ENCODE data around the gene ZNF789. TPM values are rescaled to one million over a fixed set of nuclear protein-coding genes. Genes with fewer than 3 reads are reported as not detected.

ZNF789 gene
- total and polyA plus RNA-seq, 10 of the 15 experiments (the other 5 are each of a cell fraction or from before 2014, with no cell fraction given) = 5.6 to 44.6 (median 21.3) TPM

DNA sequence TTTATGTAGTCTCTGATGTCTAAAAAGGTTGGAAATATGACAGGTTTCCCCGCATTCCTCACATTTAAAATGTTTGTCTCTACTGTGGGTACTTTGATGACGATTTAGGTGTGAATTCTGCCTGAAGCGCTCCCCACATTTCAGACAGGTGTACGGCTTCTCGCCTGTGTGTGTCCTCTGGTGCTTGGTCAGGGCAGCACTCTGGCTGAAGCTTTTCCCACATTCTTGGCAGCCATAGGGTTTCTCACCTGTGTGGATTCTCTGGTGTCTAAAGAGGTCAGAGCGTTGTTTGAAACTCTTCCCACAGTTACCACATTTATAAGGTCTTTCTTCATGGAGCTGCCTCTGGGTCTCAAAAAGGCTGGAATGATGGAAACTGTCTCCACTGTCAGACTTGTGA, 21.1 kb downstream of the ZNF789 start (continued):
- TF ChIP-seq, protein P1, sequence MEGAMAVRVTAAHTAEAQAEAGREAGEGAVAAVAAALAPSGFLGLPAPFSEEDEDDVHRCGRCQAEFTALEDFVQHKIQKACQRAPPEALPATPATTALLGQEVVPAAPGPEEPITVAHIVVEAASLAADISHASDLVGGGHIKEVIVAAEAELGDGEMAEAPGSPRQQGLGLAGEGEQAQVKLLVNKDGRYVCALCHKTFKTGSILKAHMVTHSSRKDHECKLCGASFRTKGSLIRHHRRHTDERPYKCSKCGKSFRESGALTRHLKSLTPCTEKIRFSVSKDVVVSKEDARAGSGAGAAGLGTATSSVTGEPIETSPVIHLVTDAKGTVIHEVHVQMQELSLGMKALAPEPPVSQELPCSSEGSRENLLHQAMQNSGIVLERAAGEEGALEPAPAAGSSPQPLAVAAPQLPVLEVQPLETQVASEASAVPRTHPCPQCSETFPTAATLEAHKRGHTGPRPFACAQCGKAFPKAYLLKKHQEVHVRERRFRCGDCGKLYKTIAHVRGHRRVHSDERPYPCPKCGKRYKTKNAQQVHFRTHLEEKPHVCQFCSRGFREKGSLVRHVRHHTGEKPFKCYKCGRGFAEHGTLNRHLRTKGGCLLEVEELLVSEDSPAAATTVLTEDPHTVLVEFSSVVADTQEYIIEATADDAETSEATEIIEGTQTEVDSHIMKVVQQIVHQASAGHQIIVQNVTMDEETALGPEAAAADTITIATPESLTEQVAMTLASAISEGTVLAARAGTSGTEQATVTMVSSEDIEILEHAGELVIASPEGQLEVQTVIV (IDR thresholded peaks at IDR 0.05; ENCODE audit: borderline replicate concordance, partially characterized antibody) = no peak

DNA sequence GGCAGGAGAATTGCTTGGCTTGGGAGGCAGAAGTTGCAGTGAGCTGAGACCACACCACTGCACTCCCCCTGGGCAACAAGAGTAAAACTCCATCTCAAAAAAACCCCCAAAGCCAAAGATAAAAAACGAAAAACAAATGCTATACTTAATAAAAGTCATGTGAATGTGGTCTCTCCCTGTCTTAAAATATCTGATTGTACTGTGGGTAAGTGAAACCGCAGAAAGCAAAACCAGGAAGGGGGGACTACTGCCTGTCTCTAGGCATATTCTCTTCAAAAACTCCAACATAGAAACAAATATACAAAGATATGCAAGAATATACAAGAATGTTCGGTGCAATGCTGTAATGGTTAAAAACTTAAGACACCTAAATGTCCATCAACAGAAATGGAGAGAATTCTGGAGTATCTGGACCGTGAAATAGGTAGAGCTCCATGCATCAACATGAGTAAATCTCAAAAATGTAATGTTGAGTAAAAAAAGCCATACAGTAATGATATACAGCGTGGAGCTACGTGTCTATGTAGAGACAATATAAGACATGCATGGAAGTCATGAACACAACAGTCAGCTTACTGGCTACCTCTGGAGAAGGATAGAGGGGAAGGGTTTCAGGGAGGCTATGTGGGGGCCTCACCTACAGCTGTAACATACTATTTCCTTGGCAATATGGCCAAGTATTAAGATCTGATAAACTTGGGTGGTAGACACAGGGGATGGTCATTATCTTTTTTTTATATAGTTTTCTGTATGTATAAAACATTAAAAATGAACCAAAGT, 25.3 kb downstream of the ZNF789 start:
- RAD21 ChIA-PET (ENCODE audit: unreplicated experiment) = interaction anchor here (1.0 kb wide), 1 partner anchor 25 kb away, joined by 3 read pairs; no protein-coding TSS in a partner anchor
- no peaks in the 10 kb centered on the region for H3K4me1 ChIP-seq (ENCODE audit: control insufficient read depth, insufficient read depth, low read length)
- SMC1A ChIA-PET (ENCODE audit: uncharacterized antibody, unreplicated experiment) = interaction anchor here (0.9 to 1.2 kb wide), 2 partner anchors 10 to 109 kb away, joined by 3 read pairs; no protein-coding TSS in a partner anchor
- H3K27me3 ChIP-seq (replicated peaks in 1 of 2; ENCODE audit: control insufficient read depth in 2 of 2, insufficient read depth in 2 of 2, low read length in 1 of 2) = no peaks in the 10 kb centered on the region
- peaks cover 9 to 27% of the 10 kb centered on the region in 2 experiments for H3K36me3 ChIP-seq (ENCODE audit: control insufficient read depth in 2 of 2, insufficient read depth in 2 of 2, low read length in 1 of 2)
- no peak for FAIRE-seq
- no peak for DNase-seq (ENCODE audit: low read depth, low spot score)
- H2AFZ ChIP-seq (ENCODE audit: control insufficient read depth, low read depth, low read length) = no peak overlapping the region
- H3K79me2 ChIP-seq (ENCODE audit: control insufficient read depth, insufficient read depth, low read length) = peaks cover 50% of the 10 kb centered on the region
- H4K20me1 ChIP-seq (ENCODE audit: control insufficient read depth, insufficient read depth) = no peaks in the 10 kb centered on the region
- H3K9me3 ChIP-seq (replicated peaks; ENCODE audit: control insufficient read depth, insufficient read depth, low read length) = peaks cover 23% of the 10 kb centered on the region
- CTCF ChIA-PET = interaction anchor here (1.1 kb wide), 1 partner anchor 11 kb away, joined by 4 read pairs; no protein-coding TSS in a partner anchor
- peak overlapping the region; percentile 58 for H3K27ac ChIP-seq (ENCODE audit: control insufficient read depth, insufficient read depth)
- no peak for ATAC-seq
- peak overlapping the region; percentile 94; the same call in 1 of the 2 replicates for H3K9ac ChIP-seq (ENCODE audit: control insufficient read depth, insufficient read depth, low read length)
- BruUV-seq (replicated peaks) = no TSS peak
- WGBS (ENCODE audit: insufficient coverage, insufficient replicate concordance, low lambda C conversion rate, missing lambda C conversion rate) = 2% methylated on average over 6 of the region's 6 CpGs
- H3K4me3 ChIP-seq = peak overlapping the region; percentile 95
- POLR2A ChIA-PET = interaction anchor here (0.6 to 1.4 kb wide), 8 partner anchors 9 to 883 kb away, joined by 3 to 5 read pairs (median 4); partner anchors contain the start of genes BUD31 and PDAP1
- H3K4me2 ChIP-seq (ENCODE audit: control insufficient read depth, insufficient read depth) = peak overlapping the region; percentile 94
- in situ Hi-C loops (cut with MboI) = no loop called here
- intact Hi-C loops (cut with micrococcal nuclease; ENCODE audit: unreplicated experiment) = no loop called here
- TF ChIP-seq NFIC (IDR thresholded peaks at IDR 0.05; ENCODE audit: low read depth, low read length) = 0 out of 2 replicates have a peak, but pooled peaks have one; percentile 22
- TF ChIP-seq, protein P1 (IDR thresholded peaks at IDR 0.05; ENCODE audit: borderline replicate concordance, partially characterized antibody) = no peak
- TF ChIP-seq RELA (IDR thresholded peaks at IDR 0.05; ENCODE audit: borderline replicate concordance, partially characterized antibody) = no peak
- TF ChIP-seq, protein P2, sequence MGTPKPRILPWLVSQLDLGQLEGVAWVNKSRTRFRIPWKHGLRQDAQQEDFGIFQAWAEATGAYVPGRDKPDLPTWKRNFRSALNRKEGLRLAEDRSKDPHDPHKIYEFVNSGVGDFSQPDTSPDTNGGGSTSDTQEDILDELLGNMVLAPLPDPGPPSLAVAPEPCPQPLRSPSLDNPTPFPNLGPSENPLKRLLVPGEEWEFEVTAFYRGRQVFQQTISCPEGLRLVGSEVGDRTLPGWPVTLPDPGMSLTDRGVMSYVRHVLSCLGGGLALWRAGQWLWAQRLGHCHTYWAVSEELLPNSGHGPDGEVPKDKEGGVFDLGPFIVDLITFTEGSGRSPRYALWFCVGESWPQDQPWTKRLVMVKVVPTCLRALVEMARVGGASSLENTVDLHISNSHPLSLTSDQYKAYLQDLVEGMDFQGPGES (IDR thresholded peaks at IDR 0.05) = no peak
- TF ChIP-seq BHLHE40 (IDR thresholded peaks at IDR 0.05; ENCODE audit: borderline replicate concordance in 1 of 2, low read depth in 2 of 2, low read length in 1 of 2) = peak in 1 of 2 experiments; percentile 39; a peak in 1 of 4 replicates
- TF ChIP-seq, protein P3, sequence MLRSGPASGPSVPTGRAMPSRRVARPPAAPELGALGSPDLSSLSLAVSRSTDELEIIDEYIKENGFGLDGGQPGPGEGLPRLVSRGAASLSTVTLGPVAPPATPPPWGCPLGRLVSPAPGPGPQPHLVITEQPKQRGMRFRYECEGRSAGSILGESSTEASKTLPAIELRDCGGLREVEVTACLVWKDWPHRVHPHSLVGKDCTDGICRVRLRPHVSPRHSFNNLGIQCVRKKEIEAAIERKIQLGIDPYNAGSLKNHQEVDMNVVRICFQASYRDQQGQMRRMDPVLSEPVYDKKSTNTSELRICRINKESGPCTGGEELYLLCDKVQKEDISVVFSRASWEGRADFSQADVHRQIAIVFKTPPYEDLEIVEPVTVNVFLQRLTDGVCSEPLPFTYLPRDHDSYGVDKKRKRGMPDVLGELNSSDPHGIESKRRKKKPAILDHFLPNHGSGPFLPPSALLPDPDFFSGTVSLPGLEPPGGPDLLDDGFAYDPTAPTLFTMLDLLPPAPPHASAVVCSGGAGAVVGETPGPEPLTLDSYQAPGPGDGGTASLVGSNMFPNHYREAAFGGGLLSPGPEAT (IDR thresholded peaks at IDR 0.05; ENCODE audit: low read depth) = 0 out of 2 replicates have a peak, but pooled peaks have one; percentile 34
- no peak for TF ChIP-seq SMAD5 (IDR thresholded peaks at IDR 0.05; ENCODE audit: low read depth)
- no peak for TF ChIP-seq NBN (IDR thresholded peaks at IDR 0.05)
